Stomach (tissue), 9 donors: ENCODE data around the gene C2orf92. TPM values are rescaled to one million over a fixed set of nuclear protein-coding genes. Genes with fewer than 3 reads are reported as not detected.
A peak's percentile ranks its signal among the peaks of the same experiment; 100 is the strongest.

Experiments used
- DNase-seq, 2 donors: peaks; one replicate each; pipeline versions ENCODE4 v3.0.0 to v3.0.0-alpha.2; 2013 to 2019
- H3K27ac ChIP-seq, 5 donors: fragments of 200-600 bp in 4 of 5; sonication (generic) in 4 of 5; one replicate each; pipeline ENCODE4 v1.5.1; 2013 to 2019; ENCODE audit warnings: mild to moderate bottlenecking in 1 of 5, moderate library complexity in 1 of 5
- H3K27me3 ChIP-seq, 3 donors: fragments of 200-600 bp; sonication (generic); one replicate each; pipeline ENCODE4 v1.5.1; 2017 to 2019; ENCODE audit warnings: mixed run types in 1 of 3
- H3K36me3 ChIP-seq, 4 donors: fragments of 200-600 bp; sonication (generic); 1 replicate in 3 of 4; 2 replicates in 1 of 4; pipeline ENCODE4 v1.5.1; 2016 to 2019
- H3K4me1 ChIP-seq, 4 donors: fragments of 200-600 bp; sonication (generic); one replicate each; pipeline ENCODE4 v1.5.1; 2016 to 2019
- H3K4me3 ChIP-seq, 4 donors: fragments of 200-600 bp; sonication (generic) in 3 of 4; one replicate each; pipeline ENCODE4 v1.5.1; 2016 to 2019; ENCODE audit warnings: mild to moderate bottlenecking in 1 of 4
- H3K9me3 ChIP-seq, 4 donors: fragments of 200-600 bp; sonication (generic); one replicate each; pipeline ENCODE4 v1.5.1; 2016 to 2019
- CTCF ChIP-seq, 7 experiments: fragments of 450-650 bp in 4 of 7; fragments of 200-600 bp in 3 of 7; sonication (generic) in 3 of 7; IDR thresholded peaks; one replicate each; pipeline ENCODE4 v1.5.1; 2016 to 2019; ENCODE audit warnings: antibody characterized with exemption in 7 of 7, control low read depth in 2 of 7, mild to moderate bottlenecking in 1 of 7
- EP300 ChIP-seq: sonication (generic); formaldehyde crosslinking; IDR thresholded peaks from one replicate; pipeline ENCODE4 v1.6.1; 2017; ENCODE audit warnings: antibody characterized with exemption
- POLR2A ChIP-seq, 4 donors: fragments of 450-650 bp; IDR thresholded peaks; one replicate each; pipeline ENCODE4 v1.6.1; 2016; ENCODE audit warnings: antibody characterized with exemption in 4 of 4, control low read depth in 2 of 4, mild to moderate bottlenecking in 1 of 4, moderate library complexity in 1 of 4
- POLR2AphosphoS5 ChIP-seq, 3 donors: sonication (generic); formaldehyde crosslinking; IDR thresholded peaks; one replicate each; pipeline ENCODE4 v1.6.1; 2016; ENCODE audit warnings: antibody characterized with exemption in 3 of 3
- WGBS, 5 donors: extraction: QIAGEN DNeasy Blood & Tissue Kit in 3 of 5; methylation state at CpG; one replicate each; pipeline versions ENCODE4 v1.1.5 to v1.1.7; 2013 to 2018; 5-methylcytosine and 5-hydroxymethylcytosine counted together
- intact Hi-C: fragments of 100-400 bp; cut with DNase I; formaldehyde crosslinking; loops from one replicate; pipeline ENCODE4 v1.15.1; 2023; ENCODE audit warnings: low total_unique reads
- polyA plus RNA-seq, 3 donors: library from polyadenylated mRNA; stranded (reverse); fragments of 200-250 nt; gene quantifications; one replicate each; pipeline ENCODE4 v1.2.3, GENCODE V29; 2013
- total RNA-seq, 5 donors: library from RNA; depleted of rRNA; stranded (reverse); fragments of >200 nt; gene quantifications; one replicate each; pipeline versions ENCODE4 v1.1.0 to v1.2.3, GENCODE V29; 2014 to 2016
- donor health status: healthy with polysubstance abuse.
- donor health status: Bipolar disorder and iron deficiency.
- donor health status: healthy.

Gene C2orf92
- total and polyA plus RNA-seq, 8 donors = 2.3 to 35.3 (median 6.0) TPM; not detected in 2

- H3K9me3 ChIP-seq = no peaks in the 10 kb centered on the region
- no peak for TF ChIP-seq EP300
- TF ChIP-seq POLR2AphosphoS5 (IDR thresholded peaks at IDR 0.05) = peak in 1 of 3 donors; percentile 35
- intact Hi-C loops = no loop called here
Measured at GRCh38 chr2:97745474-97746174, 76.1 kb downstream of the C2orf92 start.

DNA sequence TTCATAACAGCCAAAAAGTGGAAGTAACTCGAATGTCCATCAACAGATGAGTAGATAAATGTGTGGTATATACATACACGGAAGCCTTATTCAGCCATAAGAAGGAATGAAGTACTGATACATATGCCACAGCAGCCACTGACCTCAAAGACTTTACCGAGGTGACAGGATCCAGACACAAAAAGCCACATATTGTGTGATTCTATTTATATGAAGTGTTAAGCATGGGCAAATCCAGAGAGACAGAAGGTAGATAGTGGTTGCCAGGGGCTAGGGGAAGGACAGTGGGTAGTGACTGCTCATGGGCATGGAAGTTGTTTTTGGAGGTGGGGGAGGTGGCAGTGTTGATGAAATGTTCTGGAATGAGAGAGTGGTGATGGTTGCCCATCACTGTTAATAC, 77.8 kb downstream of the C2orf92 start:
- 56 to 72% (median 68%) methylated on average over 3 of the region's 3 CpGs for WGBS, 5 donors
- H3K4me1 ChIP-seq = peaks cover 0 to 36% (median 9%) of the 10 kb centered on the region in 4 donors
- TF ChIP-seq EP300 (no peak), CTCF (IDR thresholded peaks at IDR 0.05) (no peak), POLR2A (IDR thresholded peaks at IDR 0.05) (no peak), POLR2AphosphoS5 (IDR thresholded peaks at IDR 0.05) (no peak)
- no peak for DNase-seq
- H3K27ac ChIP-seq = no peak overlapping the region
- H3K9me3 ChIP-seq = no peaks in the 10 kb centered on the region
- peaks cover 0 to 33% (median 17%) of the 10 kb centered on the region in 4 donors for H3K36me3 ChIP-seq
- no peak overlapping the region for H3K4me3 ChIP-seq
- intact Hi-C loops = no loop called here
- no peaks in the 10 kb centered on the region for H3K27me3 ChIP-seq

More at GRCh38 chr2:97745474-97746174, 76.1 kb downstream of the C2orf92 start:
- DNase-seq = peak in 1 of 2 donors; percentile 73
- no peaks in the 10 kb centered on the region for H3K27me3 ChIP-seq
- H3K36me3 ChIP-seq = peaks cover 0 to 20% (median 11%) of the 10 kb centered on the region in 4 donors
- H3K27ac ChIP-seq = no peak overlapping the region
- H3K4me3 ChIP-seq = no peak overlapping the region
- WGBS, 5 donors = 33 to 46% (median 38%) methylated on average over 10 of the region's 10 CpGs
- peaks cover 0 to 35% (median 10%) of the 10 kb centered on the region in 4 donors for H3K4me1 ChIP-seq

- DNase-seq = no peak
- TF ChIP-seq CTCF (IDR thresholded peaks at IDR 0.05) = no peak
- TF ChIP-seq POLR2A (IDR thresholded peaks at IDR 0.05) = no peak
- peak in 1 of 3 donors; percentile 50 for TF ChIP-seq POLR2AphosphoS5 (IDR thresholded peaks at IDR 0.05)
- TF ChIP-seq EP300 = no peak
- Histone ChIP-seq H3K36me3 (peaks cover 0 to 33% (median 17%) of the 10 kb centered on the region in 4 donors), H3K27me3 (no peaks in the 10 kb centered on the region), H3K9me3 (no peaks in the 10 kb centered on the region), H3K4me3 (no peak overlapping the region), H3K27ac (no peak overlapping the region), H3K4me1 (peaks cover 0 to 41% (median 9%) of the 10 kb centered on the region in 4 donors)
- intact Hi-C loops = no loop called here
- 69 to 89% (median 76%) methylated on average over 4 of the region's 4 CpGs for WGBS, 5 donors
Measured at GRCh38 chr2:97747716-97748115, 78.2 kb downstream of the C2orf92 start.

- TF ChIP-seq POLR2A (IDR thresholded peaks at IDR 0.05) (no peak), POLR2AphosphoS5 (IDR thresholded peaks at IDR 0.05) (no peak), CTCF (IDR thresholded peaks at IDR 0.05) (no peak), EP300 (no peak)
- peaks cover 0 to 41% (median 9%) of the 10 kb centered on the region in 4 donors for H3K4me1 ChIP-seq
- H3K9me3 ChIP-seq = no peaks in the 10 kb centered on the region
- H3K36me3 ChIP-seq = peaks cover 0 to 26% (median 14%) of the 10 kb centered on the region in 4 donors
- no peaks in the 10 kb centered on the region for H3K27me3 ChIP-seq
- H3K4me3 ChIP-seq = no peak overlapping the region
- DNase-seq = no peak
- no peak overlapping the region for H3K27ac ChIP-seq
- 66 to 86% (median 76%) methylated on average over 2 to 5 of the region's 5 CpGs for WGBS, 5 donors
- intact Hi-C loops = no loop called here
Measured at GRCh38 chr2:97749581-97749980, 80.1 kb downstream of the C2orf92 start.

DNA sequence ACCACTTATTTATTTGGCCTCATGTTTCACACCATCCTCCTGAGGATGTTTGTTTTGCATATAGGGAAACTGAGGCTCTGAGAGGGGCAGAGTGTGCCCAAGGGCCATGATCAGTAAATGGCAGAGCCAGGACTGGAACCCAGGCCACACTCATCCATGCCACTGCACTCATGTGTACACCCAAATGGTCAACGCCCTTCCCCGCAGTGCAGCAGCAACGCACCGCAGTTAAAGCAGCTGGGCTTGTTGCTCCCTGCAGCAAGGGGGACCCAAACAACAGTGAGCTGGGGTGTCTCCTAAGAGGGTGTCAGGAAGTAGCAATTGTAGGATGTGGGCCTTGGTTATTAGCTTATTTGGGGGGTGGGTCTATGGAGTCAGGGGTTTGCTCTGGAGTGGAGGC, 80.5 kb downstream of the C2orf92 start:
- no peak overlapping the region for H3K4me3 ChIP-seq
- no peaks in the 10 kb centered on the region for H3K9me3 ChIP-seq
- WGBS, 5 donors = 83 to 99% (median 97%) methylated on average over 3 to 4 of the region's 4 CpGs
- no peaks in the 10 kb centered on the region for H3K27me3 ChIP-seq
- DNase-seq = no peak
- no peak for TF ChIP-seq POLR2AphosphoS5 (IDR thresholded peaks at IDR 0.05)
- no peak for TF ChIP-seq CTCF (IDR thresholded peaks at IDR 0.05)
- no peak for TF ChIP-seq EP300
- no peak for TF ChIP-seq POLR2A (IDR thresholded peaks at IDR 0.05)
- peaks cover 0 to 31% (median 18%) of the 10 kb centered on the region in 4 donors for H3K36me3 ChIP-seq
- peaks cover 0 to 41% (median 9%) of the 10 kb centered on the region in 4 donors for H3K4me1 ChIP-seq
- intact Hi-C loops = no loop called here
- no peak overlapping the region for H3K27ac ChIP-seq
